Measurements from ENCODE around the gene CLDN5.

- TF ChIP-seq GATA3 (IDR thresholded peaks at IDR 0.05; ENCODE audit: low read depth, low read length) (no peak), GATA2 (IDR thresholded peaks at IDR 0.05; ENCODE audit: low read depth, low read length) (no peak)
Observed at GRCh38 chr22:19522881-19523239, 1.4 kb downstream of the CLDN5 start.
